NCI-H1436 treated with DMSO at 0.1 percent for 48 hours (cell line): ENCODE measurements around the gene CXCL17.
A peak's percentile ranks its signal among the peaks of the same experiment; 100 is the strongest.

Experiments used
- DNase-seq: peaks from one replicate; lab custom pipeline; 2025; lab: John Stamatoyannopoulos, UW

CXCL17 gene

DNA sequence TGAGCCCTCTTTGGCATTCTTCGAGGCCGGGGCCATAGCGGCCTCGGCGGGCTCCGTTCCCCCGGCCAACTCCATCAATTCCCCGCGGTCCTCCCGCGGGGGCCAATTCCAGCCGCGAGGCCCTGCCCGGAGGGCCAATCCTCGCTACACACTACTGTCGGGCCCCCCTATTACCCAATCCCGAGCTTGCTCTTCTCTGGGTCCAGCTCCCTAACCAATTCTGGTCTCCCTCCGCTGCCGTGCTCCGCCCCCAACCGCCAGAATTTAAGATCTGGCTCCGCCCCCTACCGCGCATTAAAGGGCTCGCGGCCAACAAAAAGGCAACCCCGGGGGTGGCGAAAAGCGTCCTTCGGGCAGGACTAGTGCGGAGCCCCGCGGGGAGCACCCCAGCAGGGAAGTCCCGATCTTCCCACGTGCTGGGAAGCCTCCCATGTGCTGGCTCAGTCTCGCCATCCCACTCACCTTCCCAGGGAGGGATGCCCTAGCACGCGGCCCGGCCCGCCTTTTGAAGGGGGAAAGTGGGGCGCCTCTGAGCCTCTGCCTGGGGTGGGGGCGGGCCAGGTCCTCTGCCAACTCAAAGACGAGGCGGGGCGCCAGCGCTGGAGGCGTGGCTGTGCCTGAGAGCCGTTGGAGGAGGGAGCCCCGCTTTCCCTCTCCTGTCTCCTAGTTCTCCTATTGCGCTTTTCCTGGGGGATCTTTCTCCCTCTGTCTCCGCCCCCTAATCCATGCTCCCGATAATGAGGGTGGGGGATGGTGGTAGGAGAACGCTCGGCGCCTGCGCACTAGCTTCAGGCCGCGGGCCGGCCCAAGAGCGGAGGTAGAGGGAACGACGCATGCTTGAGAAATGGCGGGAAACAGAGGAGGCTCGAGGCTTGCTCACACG, 19.0 kb downstream of the CXCL17 start:
- DNase-seq: peak; percentile 71

DNA sequence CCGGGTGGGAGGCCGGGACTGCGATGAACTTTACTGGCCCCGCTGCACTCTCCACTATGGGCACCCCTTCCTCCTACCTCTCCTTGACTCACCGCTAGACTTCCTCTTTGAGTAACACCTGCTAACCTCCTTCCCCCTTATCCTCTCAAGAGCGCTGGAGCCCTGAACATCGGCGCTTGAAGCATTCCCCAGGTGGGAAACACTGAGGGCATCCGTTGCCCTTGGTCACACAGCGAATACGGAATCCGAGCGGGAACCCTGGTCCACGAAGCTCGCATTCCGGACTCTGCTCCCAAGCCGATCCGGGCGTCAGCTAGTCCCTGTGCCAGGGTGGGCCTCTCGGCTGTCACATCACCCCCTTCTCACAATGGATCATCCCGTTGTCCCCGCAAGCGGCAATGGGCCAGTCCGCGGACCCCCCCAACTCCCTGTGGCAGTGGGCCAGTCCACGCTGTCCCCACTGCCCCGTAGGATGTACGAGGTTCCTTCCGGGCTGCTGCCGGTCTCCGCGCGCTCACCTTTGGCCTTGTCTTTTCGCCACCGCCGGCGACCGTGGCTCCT, 19.8 kb downstream of the CXCL17 start:
- no peak for DNase-seq

- no peak for DNase-seq
Measured at GRCh38 chr19:42422092-42422900, 20.4 kb downstream of the CXCL17 start.

DNA sequence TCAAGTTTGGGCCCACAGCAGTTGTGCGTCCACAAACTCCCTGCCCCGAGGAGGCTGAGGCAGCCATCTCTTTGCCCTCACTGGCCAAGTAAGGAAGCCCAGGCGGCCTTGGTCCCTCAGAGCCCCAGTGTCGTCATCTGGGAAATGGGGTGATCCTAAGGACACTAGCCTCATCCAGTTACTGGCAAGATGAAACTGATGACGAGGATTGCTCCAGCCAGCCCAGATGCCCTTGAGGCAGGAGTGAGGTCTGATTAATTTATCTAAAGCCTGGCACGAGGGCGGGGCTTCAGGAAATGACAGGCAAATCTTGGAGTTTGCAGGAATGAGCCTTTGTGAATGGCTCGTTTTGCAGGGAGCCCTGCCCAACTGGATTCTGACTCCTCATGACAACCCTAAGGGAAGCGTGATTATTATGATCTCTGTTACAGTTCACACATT, 21.1 kb downstream of the CXCL17 start:
- DNase-seq: no peak

- DNase-seq: no peak
Measured at GRCh38 chr19:42421101-42421500, 21.6 kb downstream of the CXCL17 start.

GRCh38 chr19:42420055-42420544, 22.6 kb downstream of the CXCL17 start:
- no peak for DNase-seq

DNA sequence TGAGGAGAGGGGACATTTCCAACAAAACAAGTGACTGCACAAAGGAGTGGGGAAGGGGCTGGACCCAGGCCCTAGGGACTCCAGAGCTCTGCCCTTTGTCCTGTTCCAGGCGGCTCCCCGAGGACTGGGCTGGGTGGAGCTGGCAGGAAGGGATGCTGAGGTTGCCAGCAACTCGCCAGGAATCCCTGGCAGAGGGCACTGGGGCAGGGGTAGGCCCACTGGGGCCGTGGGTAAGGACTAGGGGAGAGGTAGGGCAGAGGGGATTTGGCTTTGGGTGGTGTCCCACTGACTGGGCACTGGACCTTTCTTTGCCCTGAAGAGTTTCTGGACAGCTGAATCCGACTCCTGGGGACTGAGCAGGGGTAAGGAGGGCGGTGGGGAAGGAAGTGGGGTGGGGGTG, 23.4 kb downstream of the CXCL17 start:
- no peak for DNase-seq

- no peak for DNase-seq
Measured at GRCh38 chr19:42412661-42413076, 30.1 kb downstream of the CXCL17 start.

GRCh38 chr19:42412227-42412626, 30.5 kb downstream of the CXCL17 start:
- no peak for DNase-seq

GRCh38 chr19:42411581-42412178, 31.1 kb downstream of the CXCL17 start:
- no peak for DNase-seq

GRCh38 chr19:42410371-42410770, 32.4 kb downstream of the CXCL17 start:
- no peak for DNase-seq

- DNase-seq: no peak
Measured at GRCh38 chr19:42409477-42409876, 33.3 kb downstream of the CXCL17 start.

- no peak for DNase-seq
Measured at GRCh38 chr19:42407816-42408175, 35.0 kb downstream of the CXCL17 start.

DNA sequence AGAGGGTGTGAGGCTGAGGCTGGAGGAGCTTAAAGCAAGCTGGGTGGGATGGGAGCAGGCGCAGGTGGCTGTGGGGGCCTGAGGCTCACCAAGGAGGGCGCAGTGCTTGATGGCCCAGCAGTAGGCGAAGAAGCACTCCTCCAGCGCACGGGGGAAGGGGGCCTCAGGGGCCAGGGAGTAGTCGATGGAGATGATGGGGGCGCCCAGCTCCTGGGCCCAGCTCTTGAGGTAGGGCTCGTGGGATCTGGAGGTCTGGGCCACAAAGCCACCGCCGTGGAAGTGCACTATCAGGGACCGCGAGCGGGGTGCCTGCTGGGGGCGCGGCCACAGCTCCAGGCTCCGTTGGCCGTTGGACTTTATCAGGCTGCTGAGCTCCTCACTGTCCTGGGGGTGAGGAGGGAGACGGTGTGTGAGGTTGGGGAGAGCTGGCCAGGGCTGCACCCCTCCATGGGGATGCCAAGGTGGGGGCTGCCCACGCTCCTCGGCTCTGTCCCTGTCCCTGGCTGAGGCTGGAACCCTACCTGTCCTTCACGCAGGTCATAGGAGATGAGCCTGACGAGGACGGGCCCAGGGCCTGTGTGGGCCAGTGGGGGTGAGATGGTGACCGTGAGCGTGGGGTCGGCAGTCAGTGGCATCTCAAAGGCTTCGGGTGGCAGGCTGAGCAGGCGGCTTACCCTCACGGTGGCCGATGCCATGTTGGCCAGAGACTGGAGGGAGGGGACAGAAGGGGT, 35.5 kb downstream of the CXCL17 start:
- DNase-seq: no peak

DNA sequence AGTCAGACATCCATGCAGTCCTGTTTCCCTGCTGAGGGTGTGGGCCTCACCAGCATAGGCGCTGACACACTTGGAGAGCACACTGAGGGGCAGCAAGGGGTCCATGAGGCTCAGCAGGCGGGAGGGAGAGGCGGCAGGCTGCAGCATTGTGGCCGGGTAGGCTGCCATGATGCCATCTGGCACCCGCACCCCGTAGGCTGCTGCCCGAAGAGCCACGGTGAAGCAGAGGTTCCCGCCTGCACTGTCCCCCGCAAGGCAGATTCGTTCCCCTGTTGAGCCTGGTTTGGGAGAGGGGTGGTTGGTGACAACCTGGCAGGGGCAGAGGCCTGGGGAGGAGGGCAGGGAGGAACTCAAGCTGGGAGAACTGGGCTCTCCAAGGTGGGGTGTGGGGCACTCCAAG, 36.6 kb downstream of the CXCL17 start:
- no peak for DNase-seq

DNA sequence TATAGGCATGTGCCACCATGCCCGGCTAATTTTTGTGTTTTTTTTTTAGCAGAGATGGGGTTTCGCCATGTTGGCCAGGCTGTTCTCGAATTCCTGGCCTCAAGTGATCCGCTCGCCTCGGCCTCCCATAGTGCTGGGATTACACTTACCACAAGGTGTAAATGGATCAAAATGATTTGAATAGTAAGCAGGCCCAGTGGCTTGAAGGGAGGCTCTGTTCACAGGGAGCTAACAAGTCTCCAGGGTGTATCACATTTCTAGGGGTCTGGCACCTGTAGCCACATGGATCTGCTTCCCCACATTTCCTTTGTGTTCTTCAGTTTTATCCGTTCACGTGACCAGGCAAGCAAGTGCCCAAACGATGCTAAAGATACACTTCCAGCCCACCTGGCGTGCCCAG, 39.2 kb downstream of the CXCL17 start:
- DNase-seq: no peak

DNA sequence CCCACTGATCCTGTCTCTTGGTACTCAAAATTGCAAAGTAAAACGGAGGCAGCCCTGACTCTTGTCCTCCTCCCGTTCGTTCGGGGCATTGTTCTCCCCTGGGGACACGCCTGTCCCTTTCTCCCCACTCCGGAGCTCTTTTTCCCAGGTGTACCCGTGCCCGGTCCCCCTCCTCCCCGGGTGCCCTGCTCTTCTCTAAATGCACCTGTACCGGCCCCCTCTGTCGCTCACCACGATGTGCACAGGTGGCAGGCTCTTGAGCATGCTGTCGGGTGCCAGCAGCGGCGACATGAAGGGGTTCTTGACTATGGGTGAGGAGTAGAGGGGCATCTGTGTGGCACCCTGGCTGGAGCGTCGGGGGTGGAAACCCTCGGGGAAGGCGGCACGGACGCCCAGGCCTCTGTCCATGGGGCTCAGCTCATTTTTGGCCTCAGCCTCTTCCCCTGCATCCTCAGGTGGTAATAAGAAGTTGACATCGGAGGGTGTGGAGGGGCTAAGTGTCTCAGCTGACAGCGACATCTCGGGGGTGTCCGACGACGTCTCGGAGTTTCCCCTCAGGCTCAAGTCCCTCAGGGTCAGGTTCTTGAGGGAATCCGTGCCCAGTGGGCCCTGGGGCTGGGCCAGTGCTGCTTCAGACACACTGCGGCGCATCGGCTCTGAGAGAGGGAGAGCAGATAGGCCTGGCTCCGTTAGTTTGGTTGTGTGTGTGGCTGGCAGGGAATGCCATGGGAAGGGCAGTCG, 40.2 kb downstream of the CXCL17 start:
- no peak for DNase-seq

- DNase-seq: no peak
Measured at GRCh38 chr19:42401365-42402303, 41.1 kb downstream of the CXCL17 start.

DNA sequence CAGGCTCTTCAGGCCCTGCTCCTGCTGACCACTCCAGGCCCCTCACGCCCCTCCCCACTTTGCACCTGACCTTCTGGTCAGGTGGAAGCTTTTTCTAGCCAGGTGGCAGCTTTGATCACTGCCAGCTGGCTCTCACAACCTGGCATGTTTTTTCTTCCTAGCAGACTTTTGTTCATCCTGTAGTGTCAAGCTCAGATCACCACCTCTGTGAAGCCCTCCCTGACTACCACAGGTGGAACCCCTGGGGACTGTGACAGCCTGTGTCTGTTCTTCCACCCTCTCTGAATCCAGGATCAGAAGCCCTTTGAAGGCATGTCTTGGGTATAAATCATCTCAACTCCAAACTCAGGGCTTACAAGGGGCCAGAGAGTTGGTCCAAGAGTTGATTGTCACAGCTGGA, 42.3 kb downstream of the CXCL17 start:
- no peak for DNase-seq
